A673 (cell line): Measurements from ENCODE around the gene SKP1.

Experiments
- EZH2 ChIP-seq: fragments of 200-600 bp; sonication (generic); IDR thresholded peaks from 2 replicates; pipeline ENCODE4 v1.6.1; 2017; ENCODE audit warnings: borderline replicate concordance, low read depth, mild to moderate bottlenecking, mixed read lengths, antibody characterized with exemption, low read length; ENCODE audit not compliant: poor library complexity, severe bottlenecking
- TF ChIP-seq, protein P1 (sequence below): fragments of 300-800, 200-600 bp; sonication (generic); conservative IDR thresholded peaks from 2 replicates; pipeline ENCODE4 v1.5.1; 2017; ENCODE audit warnings: low read depth, mild to moderate bottlenecking, antibody characterized with exemption, low read length, moderate library complexity, mixed read lengths

DNA sequence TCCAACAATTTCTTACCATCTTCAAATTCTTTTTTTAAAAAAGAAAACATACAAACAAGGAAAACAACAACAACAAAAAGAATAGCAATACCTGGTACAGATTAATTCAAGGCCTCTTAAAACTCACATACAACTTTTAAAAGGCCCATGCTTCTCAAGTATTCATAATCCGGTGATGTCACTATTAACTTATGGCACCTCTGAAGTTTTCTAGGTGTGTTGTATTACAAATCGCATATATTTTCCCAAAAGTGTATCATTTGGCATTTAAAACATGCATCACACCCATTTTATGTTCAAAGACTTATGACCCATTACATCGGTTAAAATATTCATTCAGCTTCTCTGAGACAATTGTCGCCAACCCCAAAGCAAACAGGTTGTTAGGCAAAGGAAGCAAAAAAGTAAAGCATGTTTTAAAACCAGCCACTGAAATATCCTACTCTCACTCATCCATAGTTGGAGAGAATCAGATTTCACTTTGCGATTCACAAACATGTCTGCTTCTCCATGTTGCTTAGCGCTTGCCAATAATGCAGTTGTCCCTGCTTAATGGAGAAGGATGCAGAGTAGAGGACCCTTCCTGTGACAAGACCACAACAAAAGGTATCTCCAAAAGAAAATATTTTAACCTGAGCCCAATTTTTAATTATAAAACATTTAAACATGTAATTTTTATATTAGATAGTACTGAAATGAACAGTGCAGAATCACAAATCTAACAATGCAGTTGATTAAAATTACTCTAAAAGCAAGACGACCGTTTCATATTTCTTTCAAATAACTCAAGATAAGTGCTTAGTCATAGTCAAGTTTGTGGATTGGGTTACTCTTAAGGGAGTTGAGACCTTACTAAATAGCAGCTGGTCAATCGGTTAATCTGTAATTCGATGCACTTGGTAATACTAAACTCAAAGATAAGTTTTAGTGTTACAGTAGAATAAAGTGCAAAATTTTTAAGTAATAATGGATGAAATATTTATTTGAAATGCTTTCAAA, 1.6 kb downstream of the SKP1 start:
- TF ChIP-seq, protein P1, sequence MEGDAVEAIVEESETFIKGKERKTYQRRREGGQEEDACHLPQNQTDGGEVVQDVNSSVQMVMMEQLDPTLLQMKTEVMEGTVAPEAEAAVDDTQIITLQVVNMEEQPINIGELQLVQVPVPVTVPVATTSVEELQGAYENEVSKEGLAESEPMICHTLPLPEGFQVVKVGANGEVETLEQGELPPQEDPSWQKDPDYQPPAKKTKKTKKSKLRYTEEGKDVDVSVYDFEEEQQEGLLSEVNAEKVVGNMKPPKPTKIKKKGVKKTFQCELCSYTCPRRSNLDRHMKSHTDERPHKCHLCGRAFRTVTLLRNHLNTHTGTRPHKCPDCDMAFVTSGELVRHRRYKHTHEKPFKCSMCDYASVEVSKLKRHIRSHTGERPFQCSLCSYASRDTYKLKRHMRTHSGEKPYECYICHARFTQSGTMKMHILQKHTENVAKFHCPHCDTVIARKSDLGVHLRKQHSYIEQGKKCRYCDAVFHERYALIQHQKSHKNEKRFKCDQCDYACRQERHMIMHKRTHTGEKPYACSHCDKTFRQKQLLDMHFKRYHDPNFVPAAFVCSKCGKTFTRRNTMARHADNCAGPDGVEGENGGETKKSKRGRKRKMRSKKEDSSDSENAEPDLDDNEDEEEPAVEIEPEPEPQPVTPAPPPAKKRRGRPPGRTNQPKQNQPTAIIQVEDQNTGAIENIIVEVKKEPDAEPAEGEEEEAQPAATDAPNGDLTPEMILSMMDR: no peak
- TF ChIP-seq EZH2: no peak
